Fibroblast of villous mesenchyme (primary cell): ENCODE data around the gene ZFY. TPM values are rescaled to one million over a fixed set of nuclear protein-coding genes. Genes with fewer than 3 reads are reported as not detected.
"Not testable (repeated sequence)": the region's sequence is repeated elsewhere in the genome, so short reads cannot be mapped to it uniquely, and the experiment has no call there.

Source experiments
- DNase-seq: peaks from one replicate; pipeline ENCODE4 v3.0.0-alpha.2; 2010; ENCODE audit warnings: low read depth
- H3K4me3 ChIP-seq: 2 replicates; pipeline ENCODE4 v1.5.1; 2011; ENCODE audit warnings: low read depth, mild to moderate bottlenecking, low read length
- total RNA-seq: library from RNA; depleted of rRNA; stranded (reverse); fragments of >200 nt; gene quantifications from 2 replicates; pipeline ENCODE4 v1.2.3, GENCODE V29; 2012
- TF ChIP-seq, protein P1 (sequence below): IDR thresholded peaks from 2 replicates; pipeline ENCODE4 v1.5.1; 2012; ENCODE audit warnings: low read depth, mild to moderate bottlenecking, low read length; ENCODE audit not compliant: insufficient read depth

ZFY gene
- total RNA-seq, 1 donor: 1.7 TPM

DNA sequence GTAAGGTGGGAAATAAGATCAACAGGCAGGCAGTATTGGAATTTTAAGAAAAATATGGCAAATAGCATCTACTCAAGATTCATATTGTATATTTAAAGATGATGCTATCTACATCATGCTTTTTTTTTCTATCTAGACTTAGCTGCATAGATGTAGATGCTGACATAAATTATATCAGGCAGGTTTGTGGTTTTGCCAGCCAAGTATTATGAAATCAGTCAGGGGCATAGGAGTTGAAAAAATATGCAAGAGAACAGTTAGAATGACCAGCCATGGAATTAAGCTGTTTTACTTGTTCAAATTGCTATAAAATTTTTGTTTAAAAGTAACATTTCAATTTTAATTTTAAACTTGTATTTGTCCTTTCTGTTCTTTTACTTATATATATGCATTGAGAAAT, 34.4 kb downstream of the ZFY start:
- TF ChIP-seq, protein P1, sequence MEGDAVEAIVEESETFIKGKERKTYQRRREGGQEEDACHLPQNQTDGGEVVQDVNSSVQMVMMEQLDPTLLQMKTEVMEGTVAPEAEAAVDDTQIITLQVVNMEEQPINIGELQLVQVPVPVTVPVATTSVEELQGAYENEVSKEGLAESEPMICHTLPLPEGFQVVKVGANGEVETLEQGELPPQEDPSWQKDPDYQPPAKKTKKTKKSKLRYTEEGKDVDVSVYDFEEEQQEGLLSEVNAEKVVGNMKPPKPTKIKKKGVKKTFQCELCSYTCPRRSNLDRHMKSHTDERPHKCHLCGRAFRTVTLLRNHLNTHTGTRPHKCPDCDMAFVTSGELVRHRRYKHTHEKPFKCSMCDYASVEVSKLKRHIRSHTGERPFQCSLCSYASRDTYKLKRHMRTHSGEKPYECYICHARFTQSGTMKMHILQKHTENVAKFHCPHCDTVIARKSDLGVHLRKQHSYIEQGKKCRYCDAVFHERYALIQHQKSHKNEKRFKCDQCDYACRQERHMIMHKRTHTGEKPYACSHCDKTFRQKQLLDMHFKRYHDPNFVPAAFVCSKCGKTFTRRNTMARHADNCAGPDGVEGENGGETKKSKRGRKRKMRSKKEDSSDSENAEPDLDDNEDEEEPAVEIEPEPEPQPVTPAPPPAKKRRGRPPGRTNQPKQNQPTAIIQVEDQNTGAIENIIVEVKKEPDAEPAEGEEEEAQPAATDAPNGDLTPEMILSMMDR: no peak
- no peak overlapping the region for H3K4me3 ChIP-seq
- peak; percentile 5 for DNase-seq

GRCh38 chrY:2972708-2973107, 37.5 kb downstream of the ZFY start:
- TF ChIP-seq, protein P1: no peak

DNA sequence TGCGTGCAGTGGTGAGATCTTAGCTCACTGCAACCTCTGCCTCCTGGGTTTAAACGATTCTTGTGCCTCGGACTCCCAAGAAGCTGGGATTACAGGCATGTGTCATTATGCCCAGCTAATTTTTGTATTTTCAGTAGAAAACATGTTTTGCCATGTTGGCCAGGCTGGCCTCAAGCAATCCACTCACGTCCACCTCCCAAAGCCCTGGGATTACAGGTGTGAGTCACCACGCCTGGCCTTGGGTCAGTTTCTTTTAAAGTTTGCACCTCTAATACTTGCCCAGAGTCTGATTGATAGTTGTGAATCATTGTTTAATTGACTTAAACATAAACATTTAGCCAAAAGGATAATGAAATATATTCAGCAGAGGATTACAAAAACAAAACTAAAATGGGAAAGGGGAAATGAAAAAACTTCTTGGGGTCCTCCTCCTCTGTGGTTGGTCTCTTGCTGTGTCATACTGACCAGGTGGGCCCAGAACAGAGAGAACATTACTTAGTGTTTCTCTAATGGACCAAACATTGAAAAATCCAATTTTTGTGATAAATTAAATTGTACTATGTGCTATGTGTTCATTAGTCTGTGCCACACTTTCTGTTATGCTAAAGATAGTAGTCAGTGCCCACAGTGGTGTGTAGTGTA, 38.0 kb downstream of the ZFY start:
- peak; percentile 1 for DNase-seq
- no peak overlapping the region for H3K4me3 ChIP-seq
- TF ChIP-seq, protein P1: no peak

More at GRCh38 chrY:2972708-2973107, 37.5 kb downstream of the ZFY start:
- DNase-seq: no peak
- H3K4me3 ChIP-seq: no peak overlapping the region

GRCh38 chrY:2979283-2979682, 44.1 kb downstream of the ZFY start:
- TF ChIP-seq, protein P1: no peak
- no peak overlapping the region for H3K4me3 ChIP-seq
- DNase-seq: no peak

GRCh38 chrY:2984491-2984890, 49.3 kb downstream of the ZFY start:
- no peak for DNase-seq
- H3K4me3 ChIP-seq: no peak overlapping the region
- TF ChIP-seq, protein P1: no peak

DNA sequence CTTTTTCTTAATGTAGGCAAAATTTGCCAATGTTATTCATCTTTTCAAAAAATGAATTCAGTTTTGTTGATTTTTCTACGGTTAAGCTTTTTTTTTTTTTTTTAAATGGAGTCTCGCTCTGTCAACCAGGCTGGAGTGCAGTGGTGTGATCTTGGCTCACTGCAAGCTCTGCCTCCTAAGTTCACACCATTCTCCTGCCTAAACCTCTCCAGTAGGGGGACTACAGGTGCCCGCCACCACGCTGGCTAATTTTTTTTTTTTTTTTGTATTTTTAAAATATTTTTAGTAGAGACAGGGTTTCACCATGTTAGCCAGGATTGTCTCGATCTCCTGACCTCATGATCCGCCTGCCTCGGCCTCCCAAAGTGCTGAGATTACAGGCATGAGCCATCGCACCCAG, 52.0 kb downstream of the ZFY start:
- not testable (repeated sequence) for DNase-seq

DNA sequence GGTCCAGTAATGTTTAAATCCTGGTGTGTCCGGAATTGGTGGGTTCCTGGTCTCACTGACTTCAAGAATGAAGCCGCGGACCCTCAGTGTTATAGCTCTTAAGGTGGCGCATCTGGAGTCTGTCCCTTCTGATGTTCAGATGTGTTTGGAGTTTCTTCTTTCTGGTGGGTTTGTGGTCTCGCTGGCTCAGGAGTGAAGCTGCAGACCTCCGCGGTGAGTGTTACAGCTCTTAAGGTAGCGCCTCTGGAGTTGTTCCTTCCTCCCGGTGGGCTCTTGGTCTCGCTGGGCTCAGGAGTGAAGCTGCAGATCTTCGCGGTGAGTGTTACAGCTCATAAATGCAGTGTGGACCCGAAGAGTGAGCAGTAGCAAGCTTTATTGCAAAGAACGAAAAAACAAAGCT, 62.2 kb downstream of the ZFY start:
- not testable (repeated sequence) for DNase-seq, H3K4me3 ChIP-seq

More for the DNA sequence above, 52.0 kb downstream of the ZFY start:
- not testable (repeated sequence) for H3K4me3 ChIP-seq

- no peak for DNase-seq
- TF ChIP-seq, protein P1: no peak
- no peak overlapping the region for H3K4me3 ChIP-seq
These were observed 67.0 kb downstream of the ZFY start for GRCh38 chrY:3002190-3002589.
